HG03066 (cell line): ENCODE results near the gene LINC00305.
A peak's percentile ranks its signal among the peaks of the same experiment; 100 is the strongest.

Experiments used
- ATAC-seq: cut with Tn5 transposase; IDR thresholded peaks from one replicate; pipeline ENCODE4 v1.9.1; 2021; ENCODE audit warnings: low read depth; ENCODE audit not compliant: unreplicated experiment

Gene LINC00305

DNA sequence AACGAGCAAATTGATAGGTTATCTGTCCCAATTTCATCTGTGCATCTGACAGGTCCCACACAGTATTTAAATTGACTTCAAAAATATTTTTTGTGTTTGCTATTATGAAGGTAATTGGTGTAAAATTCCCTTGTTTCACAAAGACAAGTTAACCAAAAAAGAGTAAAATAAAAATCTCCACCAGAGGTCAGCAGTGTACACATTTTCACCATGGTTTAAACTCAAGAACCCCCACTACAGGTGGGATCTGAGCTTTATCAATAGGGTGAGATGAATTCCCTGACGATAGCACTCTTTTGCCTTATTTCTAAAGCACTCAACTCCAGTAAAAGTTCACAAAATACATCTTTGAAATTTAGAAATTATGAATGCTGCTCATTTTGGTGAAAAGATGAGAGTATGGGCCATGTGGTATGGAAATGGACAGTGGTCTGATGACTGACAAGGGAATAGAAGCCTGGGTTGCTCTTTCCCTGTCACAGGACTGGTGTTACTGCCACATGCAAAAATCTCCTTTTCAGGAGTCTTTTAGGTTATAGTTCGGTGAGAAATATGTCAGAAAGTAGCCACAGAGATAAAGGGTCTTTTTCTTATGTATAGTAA, 111.0 kb downstream of the LINC00305 start:
- ATAC-seq = peak; percentile 72

DNA sequence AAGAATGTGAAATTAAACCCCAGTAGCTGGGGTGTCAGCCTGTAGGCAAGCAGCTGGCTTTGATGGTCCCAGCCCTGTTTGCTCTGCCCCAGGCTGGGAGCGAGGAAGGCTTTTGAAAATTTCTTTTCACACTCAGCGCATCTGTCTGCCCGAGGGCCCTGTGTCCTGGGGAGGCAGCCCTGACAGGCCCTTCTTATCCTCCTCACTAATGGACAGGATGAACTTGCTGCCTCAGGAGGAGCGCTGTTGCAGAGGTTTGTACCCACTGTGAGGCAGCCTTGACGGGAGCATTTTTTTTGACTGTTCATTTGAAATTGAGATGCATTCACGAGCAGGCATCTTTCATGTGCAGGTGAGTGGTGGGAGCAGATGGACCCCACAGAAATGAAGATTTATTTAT, 116.6 kb downstream of the LINC00305 start:
- no peak for ATAC-seq

DNA sequence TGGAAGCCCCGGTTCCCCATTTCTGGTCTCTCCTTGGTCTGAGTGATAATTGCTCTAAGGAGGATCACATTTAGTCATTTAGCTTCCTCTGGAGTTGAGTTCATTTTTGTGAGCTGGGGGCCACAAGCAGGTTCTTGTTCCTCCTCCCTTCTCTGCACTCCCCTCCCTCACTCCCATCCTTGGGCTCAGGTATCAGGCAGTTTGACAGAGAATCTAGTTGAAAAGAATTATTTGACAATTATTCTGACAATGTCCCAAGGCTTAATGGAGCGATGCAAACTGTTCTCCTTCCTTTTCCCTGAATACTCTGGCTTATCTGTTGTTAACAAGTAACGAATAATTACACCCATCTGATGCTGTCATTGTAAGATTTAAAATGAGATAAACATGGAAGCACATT, 117.5 kb downstream of the LINC00305 start:
- no peak for ATAC-seq
